ENCODE data around the gene FUT1. TPM values are rescaled to one million over a fixed set of nuclear protein-coding genes. Genes with fewer than 3 reads are reported as not detected.
A peak's percentile ranks its signal among the peaks of the same experiment; 100 is the strongest.

The FUT1 gene
- total RNA-seq, 1 experiment from 2014 or later, result 0.98 TPM

DNA sequence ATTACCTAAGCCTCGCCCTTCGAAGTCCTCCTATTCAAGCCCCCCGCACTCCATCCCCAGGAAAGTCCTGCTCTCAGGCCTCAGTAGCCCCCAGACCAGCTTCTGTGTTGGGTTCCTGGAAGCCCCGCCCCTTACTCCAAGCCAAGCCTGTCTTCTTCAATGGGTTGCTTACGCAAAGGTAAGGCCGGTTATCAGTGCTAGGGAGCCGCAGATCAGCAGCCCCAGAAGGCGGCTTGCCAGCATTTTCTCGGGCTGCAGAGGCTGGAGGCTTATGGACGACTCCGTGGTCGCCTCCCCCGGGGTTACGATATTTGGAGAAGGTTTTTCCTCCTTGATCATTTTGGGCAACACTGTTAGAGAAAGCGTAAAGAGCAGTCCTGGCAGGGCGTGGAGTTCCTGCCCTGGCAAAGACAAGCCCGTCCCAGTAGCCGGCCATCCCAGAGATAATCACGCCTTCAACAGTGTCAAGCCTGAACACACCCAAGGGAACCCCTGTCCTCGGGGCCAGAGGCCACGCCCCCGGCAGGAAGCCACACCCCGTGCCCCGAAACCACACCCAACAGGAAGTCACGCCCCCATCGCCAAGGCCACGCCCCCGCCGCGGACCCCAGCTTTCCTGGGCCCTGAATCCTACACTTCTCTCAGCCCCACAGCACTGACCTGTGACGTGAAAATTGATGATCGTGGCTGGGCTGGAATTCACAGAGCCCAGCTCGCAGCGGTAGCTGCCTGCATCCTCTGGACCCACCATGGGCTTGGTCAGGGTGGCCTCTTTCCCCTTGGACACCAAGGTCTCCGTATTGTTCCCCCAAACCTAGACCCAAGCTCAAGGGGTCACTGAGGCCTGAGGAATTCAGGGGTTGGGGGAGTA, 11.1 kb downstream of the FUT1 start:
- DNase-seq (ENCODE audit: low spot score), result no peak

DNA sequence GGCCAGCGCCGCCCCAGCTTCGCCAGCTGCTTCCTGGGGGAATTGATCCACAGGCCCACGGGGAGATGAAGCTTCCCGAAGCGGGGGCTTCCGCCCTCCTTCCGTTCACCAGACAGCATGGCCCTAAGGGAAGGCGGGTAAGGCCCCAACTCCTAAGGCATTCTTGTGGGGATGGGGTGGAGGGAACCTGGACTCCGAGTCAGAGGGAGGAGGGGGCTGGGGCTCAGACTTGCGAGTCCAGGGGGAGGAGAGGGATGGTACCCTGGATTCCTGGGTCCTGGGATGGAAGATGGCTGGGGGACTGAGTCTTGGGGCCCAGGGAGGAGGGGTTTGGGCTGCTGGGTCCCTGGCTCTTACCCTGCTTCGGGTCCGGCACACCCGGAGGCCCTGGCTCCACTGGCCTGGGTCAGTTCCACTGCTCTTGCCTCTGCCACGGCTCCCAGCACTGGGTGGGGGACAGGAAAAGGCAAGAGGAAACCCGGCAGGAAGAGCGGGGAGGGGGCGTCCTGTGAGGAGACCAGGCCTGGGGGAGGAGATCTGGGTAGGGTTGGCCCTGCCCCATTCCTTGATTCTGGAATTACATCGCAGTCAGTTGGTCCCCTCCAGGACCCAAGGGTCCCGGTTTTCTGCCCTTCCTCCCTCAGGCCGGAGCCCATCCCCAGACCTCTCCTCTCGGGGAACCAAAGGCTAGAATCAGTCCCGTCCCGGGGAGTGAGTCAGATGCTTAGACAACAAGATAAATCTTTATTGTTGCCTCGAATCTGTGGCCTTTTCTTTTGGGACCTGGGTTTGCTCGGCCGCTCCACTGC, 12.1 kb downstream of the FUT1 start, which contains the start of gene RASIP1:
TSS of gene RASIP1 (minus strand) at position 447 of the 809 bp plus-strand sequence. CDS start at position 119, 328 bp downstream.
- no peak for DNase-seq (ENCODE audit: low spot score)

DNA sequence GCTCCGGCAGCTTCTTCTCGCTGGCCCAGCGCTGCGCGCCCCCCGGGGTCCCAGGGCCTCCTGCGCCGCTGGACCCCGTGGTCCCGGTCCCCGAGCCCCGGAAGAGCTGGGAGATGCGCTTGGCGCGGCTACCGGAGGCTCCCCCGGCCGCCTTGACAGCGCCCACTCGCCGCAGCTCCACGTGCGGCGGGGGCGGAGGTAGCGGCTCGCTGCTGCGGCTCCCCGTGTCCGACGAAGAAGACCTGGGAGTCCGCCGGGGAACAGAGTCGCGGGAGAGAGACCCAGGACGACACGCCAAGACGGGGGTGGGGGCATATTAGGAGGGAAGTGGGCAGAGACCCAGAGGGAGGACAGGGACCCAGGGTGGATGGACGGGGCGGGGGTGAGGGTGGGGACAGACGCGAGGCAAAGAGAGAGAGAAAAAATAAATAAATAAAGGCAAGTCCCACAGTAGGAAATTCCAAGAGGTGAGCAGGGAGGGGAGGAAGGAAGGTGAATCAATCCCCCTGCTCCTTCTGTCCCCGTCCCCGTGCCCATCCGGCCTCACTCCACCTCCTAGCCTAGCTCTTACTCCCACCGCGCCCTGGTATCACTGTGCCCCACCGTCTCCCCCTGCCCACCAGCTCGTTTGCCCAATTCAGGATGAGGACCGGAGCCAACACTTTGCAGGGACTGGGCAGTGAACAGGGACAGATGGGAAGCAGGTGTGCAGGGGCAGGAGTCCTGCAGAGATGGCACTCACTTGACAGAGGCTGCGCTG, 12.9 kb downstream of the FUT1 start:
- DNase-seq (ENCODE audit: low spot score), result no peak

DNA sequence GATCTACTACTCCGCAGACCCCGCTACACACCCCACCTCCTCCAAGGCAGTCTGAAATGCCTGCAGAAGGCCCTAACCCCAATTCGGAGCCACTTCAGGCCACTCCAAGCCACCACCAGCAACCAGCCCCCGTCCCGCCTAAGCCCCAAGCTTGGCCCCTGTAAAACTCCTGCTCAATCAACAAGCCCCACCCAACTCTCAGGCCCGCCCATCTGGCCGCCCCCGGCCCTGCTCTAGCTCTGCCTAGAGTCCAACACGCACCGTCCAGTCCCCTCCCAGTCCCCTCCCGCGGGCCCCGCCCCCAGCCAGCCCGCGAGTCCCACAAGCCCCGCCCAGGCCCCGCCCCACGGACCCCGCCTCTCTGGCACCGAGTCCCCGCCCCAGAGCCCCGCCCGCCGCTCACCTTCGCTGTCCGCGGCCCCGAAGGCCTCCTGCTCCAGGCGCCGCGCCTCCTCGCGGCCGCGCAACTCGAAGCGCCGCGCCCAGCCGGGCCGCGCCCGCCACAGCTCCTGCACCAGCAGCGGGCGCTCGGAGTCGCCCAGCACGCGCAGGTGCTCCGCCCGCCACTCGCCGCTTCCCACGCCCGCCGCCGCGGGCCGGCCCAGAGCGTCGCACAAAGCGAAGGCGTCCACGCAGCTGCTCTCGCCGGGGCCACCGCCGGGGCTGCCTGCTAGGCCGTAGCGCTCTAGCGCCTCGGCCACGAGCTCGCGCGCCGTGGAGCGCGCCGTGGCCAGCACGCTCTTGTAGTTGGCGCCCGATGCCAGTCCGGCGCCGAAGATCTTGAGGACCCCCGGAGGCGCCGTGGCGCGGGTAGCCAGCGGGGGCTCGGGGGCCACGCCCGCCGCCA, 13.7 kb downstream of the FUT1 start:
- peak; percentile 44 for DNase-seq (ENCODE audit: low spot score)

DNA sequence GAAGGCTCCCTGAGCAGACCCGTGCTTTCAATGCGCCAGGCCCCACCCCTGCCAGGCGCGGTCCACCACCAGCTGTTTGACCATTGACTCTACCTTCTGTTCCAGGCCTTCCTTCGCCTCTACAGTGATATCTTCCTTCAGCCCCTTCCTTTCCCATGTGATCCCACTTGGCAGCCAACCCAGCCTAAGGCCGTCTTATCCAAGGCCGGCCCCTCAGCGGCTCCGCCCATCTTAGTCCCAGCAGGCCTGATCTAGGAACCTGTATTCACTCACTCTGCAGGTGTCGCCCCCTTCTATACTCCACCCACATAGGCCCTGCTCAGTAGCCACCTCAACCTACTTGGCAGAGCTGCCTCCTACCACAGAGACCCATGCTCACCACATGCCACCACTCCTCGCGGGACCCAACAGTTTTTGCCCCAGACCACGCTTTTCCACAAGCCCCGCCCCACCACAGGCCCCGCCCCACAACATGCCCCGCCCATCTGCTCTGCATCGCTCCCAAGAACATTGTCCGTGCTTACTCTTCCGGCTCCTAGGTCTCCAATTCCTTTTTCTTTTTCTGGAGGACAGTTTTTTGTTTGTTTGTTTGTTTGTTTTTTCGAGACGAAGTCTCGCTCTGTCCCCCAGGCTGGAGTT, 15.0 kb downstream of the FUT1 start:
- DNase-seq (ENCODE audit: low spot score), result no peak

DNA sequence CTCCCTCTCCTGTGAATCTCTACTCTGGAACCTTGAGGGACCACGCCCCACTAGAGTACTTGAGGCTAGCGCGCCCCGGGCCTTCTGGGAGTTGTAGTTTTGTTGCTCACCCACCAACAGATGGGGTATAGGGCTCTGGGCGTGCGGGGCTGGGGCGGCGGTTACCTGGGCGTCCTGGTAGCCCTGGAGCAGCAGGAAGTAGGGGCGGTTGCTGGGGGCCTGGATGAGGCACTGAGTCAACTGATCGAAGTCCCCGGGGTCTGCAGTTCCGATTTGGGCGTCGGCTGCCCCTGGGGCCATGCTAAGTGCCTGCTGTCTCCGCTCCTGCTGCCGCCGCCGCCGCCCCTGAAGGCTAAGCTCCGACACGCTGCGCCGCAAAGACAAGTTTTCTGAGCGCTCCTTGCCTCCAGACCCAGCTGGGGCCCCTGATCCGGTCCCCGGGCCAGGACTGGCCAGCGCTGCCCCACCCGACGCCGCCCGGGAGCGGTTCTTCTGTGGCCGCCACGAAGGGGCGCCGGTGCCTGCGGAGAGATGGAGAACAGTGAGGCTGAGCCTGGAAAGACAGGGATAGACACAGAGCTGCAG, 17.3 kb downstream of the FUT1 start:
- no peak for DNase-seq (ENCODE audit: low spot score)

DNA sequence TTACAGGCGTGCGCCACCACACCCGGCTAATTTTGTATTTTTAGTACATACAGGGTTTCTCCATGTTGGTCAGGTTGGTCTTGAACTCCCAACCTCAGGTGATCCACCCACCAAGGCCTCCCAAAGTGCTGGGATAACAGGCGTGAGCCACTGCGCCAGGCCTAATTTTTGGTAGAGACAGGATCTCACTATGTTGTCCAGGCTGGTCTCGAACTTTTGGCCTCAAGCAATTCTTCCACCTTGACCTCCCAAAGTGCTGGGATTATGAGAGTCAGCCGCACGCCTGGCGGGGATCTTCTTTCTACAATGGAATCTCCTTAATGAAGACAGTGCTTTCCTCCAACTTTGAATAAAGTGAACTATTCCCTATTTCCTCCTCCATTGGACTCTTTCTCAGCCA, 17.8 kb downstream of the FUT1 start:
- no peak for DNase-seq (ENCODE audit: low spot score)

DNA sequence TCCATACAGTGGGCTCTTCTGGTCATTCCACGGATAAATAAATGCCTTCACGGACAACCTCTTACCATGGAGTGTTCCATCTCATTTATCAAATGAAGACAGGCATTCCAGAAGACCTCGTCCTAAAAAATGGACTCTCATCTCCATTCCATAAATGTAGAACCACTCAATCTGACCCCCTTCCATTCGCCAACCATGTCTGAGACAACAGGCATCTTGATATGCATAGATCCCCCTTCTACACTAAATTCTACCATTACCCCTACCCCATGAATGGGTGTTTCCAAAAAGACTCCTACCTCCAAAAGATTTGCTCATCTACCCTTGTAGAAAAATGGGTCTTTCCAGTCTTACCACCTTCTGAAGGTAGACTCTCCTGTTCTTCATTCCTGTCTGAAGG, 21.0 kb downstream of the FUT1 start:
- no peak for DNase-seq (ENCODE audit: low spot score)

DNA sequence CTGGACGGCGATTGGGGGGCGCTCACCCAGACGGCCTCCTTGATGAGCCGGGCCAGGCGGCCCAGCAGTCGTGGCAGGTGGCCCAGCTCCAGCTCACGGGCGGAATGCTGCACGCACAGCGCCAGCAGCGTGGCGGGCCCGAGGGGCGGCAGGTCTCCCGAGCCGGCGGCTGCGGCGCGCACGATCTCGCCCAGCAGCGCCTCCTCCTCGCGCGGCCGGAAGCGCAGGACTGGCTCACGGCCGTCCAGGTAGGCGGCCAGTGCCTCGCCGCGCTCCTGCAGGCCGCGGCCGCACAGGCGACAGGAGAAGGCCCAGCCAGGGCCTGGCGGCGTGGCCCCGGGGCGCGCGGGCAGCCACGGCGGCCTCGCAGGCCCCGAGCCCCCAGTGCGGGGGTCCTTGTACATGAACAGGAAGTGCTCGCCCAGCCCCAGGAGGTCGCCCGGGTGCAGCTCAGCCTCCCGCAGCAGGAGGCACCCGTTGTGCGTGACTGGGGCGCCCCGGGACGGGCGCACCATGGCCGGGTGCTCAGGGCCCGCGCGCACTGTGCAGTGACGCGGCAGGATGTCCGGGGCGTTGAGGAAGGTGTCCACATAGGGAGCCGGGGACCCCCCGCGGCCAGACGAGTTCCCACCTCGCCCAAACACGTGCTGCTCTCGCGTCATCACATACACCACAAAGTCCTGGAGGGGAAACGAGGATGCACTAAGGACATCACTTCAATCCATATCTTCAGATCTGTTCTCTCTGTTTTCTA, 23.4 kb downstream of the FUT1 start:
- DNase-seq (ENCODE audit: low spot score), result no peak

DNA sequence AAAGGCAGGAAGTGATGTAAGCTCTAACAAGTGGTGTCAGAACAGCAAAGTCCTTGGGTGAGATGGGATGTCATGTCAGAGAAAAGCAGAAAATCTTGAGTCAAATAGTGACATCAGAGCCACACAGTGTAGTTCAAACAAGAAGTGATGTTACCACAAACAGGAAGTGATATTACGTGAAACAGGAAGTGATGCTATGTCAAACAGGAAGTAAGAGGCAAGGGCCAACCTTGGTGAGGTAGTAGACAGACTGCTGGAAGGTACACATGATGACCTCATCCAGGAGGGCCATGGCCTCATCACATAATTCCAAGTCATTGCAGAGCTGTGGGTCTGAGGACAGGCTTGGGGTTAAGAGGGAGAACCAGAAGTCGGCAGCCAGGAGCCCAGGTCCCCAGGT, 25.9 kb downstream of the FUT1 start:
- DNase-seq (ENCODE audit: low spot score), result no peak

DNA sequence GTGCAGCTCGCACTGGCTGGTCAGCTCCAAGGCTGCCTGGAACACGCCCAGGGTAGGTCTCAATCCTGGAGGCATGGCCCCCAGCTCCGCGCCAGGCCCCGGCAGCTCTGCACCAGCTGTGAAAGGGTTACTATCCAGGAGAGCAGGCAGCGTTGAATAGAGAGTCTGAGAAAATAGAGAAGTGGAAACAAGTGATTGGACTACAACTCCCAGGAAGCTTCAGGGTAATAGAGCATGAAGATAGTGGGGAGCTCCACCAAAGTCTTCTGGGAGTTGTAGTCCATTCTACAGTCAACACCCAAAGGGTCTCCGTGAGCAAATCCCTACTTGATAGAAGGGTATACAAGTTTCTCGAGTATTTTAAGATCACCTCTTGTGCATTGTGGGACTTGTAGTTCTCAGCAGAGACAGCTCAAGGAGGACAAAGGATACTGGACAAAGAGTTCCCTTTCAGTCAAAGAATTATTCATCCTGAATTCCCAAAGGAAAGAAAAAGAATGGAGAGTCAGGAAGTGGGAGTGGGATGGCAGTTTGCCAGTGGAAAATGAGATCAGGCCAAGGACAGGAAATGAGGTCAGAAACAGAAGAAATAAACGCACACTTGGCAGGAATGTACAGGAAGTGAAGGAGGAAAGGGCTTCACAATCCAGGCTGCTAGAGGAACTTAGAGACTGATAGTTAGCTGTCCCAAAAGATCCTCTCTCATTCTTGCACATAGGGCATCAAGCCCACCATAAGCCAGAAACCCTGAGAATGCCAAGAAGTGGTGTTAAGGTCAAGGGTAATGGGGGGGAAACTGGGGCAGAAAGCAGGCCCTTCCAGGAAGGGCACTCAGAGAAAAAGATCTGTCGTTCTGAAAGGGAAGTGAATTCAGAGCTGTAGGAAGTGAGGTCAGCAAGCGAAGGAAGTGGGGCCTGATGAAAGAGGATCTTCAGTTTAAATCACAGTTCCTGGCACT, 27.4 kb downstream of the FUT1 start:
- DNase-seq (ENCODE audit: low spot score), result peak; percentile 86

DNA sequence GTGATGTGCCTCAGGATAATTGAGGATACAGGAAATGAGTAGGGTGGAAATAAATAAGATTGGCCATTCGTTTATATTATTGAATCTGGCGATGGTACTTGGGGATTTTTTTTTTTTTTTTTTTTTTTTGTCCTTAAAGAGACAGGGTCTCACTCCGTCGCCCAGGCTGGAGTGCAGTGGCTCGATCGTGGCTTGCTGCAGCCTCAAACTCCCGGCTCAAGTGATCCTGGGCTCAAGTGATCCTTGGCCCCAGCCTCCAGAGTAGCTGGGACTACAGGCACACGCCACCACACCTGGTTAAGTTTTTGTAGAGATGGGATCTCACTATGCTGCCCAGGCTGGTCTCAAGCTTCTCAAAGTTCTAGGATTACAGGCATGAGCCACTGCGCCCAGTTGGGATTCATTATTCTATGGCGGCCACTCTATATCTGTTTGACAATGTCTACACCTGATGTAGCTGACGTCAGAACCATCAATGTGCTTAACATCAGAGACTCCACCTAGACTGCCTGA, 30.2 kb downstream of the FUT1 start:
- DNase-seq (ENCODE audit: low spot score), result no peak

DNA sequence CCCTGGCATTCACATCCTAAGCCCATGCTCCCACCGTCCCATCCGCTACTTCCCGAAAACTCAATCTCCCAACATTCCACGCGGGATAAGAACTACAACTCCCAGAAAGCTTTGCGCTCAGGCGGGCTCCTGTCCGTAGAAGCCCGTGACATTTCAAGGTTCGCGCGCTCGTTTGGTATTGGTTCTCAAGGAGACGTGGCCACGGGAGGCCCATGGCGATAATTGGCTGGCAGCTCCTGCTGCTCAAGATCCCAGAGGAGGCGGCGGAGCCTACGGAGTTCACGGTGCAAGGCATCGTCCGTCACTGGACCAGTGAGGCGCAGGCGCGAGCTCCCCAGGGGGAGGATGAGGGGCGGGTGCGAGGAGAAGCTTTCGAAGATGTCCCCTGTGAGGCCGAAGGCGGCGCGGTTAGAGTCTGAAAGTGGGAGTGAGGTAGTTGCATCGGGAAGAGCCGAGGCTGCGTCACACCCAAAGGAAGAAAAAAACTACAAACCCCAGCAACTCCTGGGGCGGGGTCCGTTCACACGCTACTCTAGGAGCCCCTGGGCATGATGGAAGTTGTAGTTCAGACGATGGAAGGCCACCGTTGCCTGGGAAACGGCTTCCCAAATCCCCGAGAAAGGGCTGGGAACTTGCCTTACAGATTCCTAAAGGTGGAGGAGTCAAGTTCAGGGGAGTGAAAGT, 31.7 kb downstream of the FUT1 start:
- peak; percentile 92 for DNase-seq (ENCODE audit: low spot score)

DNA sequence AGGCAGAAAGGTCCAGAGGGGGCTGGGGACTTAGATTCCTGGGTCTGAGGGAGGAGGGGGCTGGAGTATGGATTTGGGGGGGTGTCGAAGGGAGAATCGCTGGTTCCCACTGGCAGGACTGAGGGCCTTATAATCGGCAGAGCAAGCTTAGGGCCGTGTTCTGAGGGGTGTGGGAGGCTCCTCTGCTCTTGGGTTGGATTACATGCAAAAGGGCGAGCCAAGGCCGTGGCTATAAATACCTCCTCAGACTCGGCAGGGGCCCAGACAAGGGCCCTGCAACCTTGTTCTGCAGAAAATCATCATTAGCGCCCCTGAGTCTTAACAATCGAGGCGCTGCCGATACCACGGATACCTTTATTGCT, 32.2 kb downstream of the FUT1 start:
- no peak for DNase-seq (ENCODE audit: low spot score)

DNA sequence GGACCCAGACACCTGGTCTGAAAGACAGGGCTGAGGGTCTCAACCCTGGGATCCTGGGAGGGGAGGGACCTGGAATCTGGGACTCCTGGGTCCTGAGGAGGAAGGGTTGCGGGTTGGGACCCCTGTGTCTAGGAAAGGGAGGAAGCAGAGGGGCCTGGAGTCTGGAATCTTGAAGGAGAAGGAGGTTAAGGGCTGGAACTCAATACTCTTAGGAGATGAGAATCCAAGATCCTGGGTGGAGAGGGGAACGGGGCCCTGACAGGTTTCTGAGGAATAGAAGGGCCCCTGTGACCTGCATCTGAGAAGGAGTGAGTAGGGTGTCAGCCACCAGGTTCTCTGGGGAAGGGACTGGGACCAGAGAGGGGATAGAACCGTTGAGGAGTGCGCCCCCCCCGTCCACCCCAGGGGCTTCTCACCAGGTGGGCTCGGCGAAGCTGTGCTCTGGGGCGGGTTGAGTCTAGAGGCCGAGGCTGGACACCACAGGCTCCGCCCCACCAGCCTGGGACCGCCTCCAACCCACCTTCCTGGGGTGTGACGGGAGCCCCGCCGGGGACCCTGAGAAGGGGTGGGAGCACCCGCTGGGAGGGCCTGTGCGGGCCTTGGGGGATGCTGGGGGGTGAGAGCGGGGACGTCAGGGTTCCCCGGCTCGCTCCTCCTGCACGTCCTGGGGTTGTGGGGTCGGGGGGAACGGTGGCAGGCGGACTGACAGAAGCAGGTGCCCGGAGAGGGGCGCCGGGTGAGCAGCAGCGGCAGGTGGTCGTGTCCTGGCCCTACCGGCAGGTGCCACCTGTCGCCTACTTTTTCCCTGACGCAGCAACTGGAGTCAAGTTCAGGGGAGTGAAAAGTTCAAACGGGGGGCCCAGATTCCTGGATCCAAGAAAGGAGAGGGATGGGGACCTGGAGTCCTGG, 32.9 kb downstream of the FUT1 start, which contains the start of gene MAMSTR:
TSS of gene MAMSTR (minus strand) at position 463 of the 909 bp plus-strand sequence. CDS start 694 bp downstream, outside the sequence.
- DNase-seq (ENCODE audit: low spot score), result no peak

DNA sequence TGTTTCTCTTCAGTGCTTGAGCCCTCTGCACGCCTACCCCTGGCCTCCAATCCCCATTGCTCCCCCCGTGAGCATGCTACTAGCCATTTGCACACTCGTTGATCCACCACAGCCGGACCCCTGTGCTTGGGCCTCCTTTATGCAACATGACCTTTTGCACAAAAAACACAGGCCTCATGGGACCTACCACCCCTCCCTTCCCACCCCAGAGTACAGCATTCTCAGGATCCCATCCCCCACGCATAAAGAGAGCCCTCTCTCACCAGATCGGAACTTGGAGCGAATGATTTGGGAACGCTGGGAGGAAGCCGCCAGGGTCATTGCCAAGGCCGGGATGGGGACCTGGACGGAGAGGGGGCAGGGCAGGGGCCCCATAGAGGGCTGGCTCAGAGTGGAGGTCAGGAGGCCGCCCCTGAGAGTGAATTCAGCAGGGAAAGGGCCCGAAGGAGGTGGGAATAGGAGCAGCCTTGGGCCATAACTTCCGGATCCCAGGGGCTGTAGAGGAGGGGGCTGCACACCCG, 33.7 kb downstream of the FUT1 start:
- no peak for DNase-seq (ENCODE audit: low spot score)
